IMR-90 (cell line): ENCODE results near the gene RPS19BP1. TPM values are rescaled to one million over a fixed set of nuclear protein-coding genes. Genes with fewer than 3 reads are reported as not detected.

Experiments used
- ATAC-seq: fragments of 200-7000 bp; cut with Tn5 transposase; 2 replicates; pipeline ENCODE4 v1.9.1; 2020; ENCODE audit warnings: low read depth, mild to moderate bottlenecking, moderate library complexity
- BruUV-seq: library from RNA; stranded (reverse); fragments of 400-500 nt; replicated peaks from 2 replicates; lab custom pipeline; 2021; lab: Mats Ljungman, UMichigan
- CTCF ChIA-PET: fragments of 300-600 bp; formaldehyde crosslinking; extraction: SDS; loops from one replicate; lab custom pipeline; 2021; ENCODE audit warnings: antibody characterized with exemption; lab: Yijun Ruan, JAX
- POLR2A ChIA-PET: fragments of 300-600 bp; sonication (Branson Sonifier 250); formaldehyde crosslinking; loops from one replicate; lab custom pipeline; 2022; ENCODE audit warnings: antibody characterized with exemption; ENCODE audit not compliant: unreplicated experiment; lab: Charles Lee
- DNase-seq: peaks from one replicate; pipeline ENCODE4 v3.0.0; 2013
- H2AFZ ChIP-seq: replicated peaks from 2 replicates; pipeline ENCODE3; 2013; ENCODE audit warnings: low read length, mild to moderate bottlenecking; ENCODE audit not compliant: poor library complexity
- H2AK5ac ChIP-seq: 2 replicates; pipeline ENCODE4 v1.6.1; 2013; ENCODE audit warnings: low read depth, low read length, inconsistent platforms
- H2AK9ac ChIP-seq: replicated peaks from 2 replicates; pipeline ENCODE3; 2013; ENCODE audit warnings: mild to moderate bottlenecking, low read depth, low read length, moderate library complexity; ENCODE audit not compliant: poor library complexity
- H2BK120ac ChIP-seq: 2 replicates; pipeline ENCODE4 v1.6.1; 2013; ENCODE audit warnings: low read depth, low read length, inconsistent platforms
- H2BK15ac ChIP-seq: 3 replicates; pipeline ENCODE4 v1.6.1; 2013; ENCODE audit warnings: low read depth, low read length, inconsistent platforms
- H2BK20ac ChIP-seq: 2 replicates; pipeline ENCODE4 v1.6.1; 2013; ENCODE audit warnings: low read depth, mild to moderate bottlenecking, inconsistent platforms, low read length, moderate library complexity
- H2BK5ac ChIP-seq: 2 replicates; pipeline ENCODE4 v1.6.1; 2013; ENCODE audit warnings: mild to moderate bottlenecking, low read depth, low read length, inconsistent platforms; ENCODE audit not compliant: poor library complexity, severe bottlenecking
- H3K14ac ChIP-seq: replicated peaks from 2 replicates; pipeline ENCODE4 v1.6.1; 2013; ENCODE audit warnings: low read depth, low read length, inconsistent platforms
- H3K18ac ChIP-seq: 2 replicates; pipeline ENCODE4 v1.6.1; 2013; ENCODE audit warnings: low read depth, low read length, control low read depth
- H3K23ac ChIP-seq: 2 replicates; pipeline ENCODE4 v1.6.1; 2013; ENCODE audit warnings: low read depth, low read length, inconsistent platforms
- H3K27ac ChIP-seq: 2 replicates; pipeline ENCODE4 v1.5.1; 2013; ENCODE audit warnings: mild to moderate bottlenecking, control low read depth, low read length; ENCODE audit not compliant: insufficient read depth
- H3K27me3 ChIP-seq: 2 replicates; pipeline ENCODE4 v1.6.1; 2013; ENCODE audit warnings: low read length; ENCODE audit not compliant: control insufficient read depth, insufficient read depth
- H3K36me3 ChIP-seq: 2 replicates; pipeline ENCODE4 v1.6.1; 2013; ENCODE audit warnings: low read length, mixed read lengths; ENCODE audit not compliant: control insufficient read depth, insufficient read depth
- H3K4ac ChIP-seq: 2 replicates; pipeline ENCODE4 v1.6.1; 2013; ENCODE audit warnings: low read depth, low read length, inconsistent platforms
- H3K4me1 ChIP-seq: 2 replicates; pipeline ENCODE4 v1.6.1; 2013; ENCODE audit warnings: low read length, mixed read lengths; ENCODE audit not compliant: control insufficient read depth, insufficient read depth
- H3K4me2 ChIP-seq: 2 replicates; pipeline ENCODE4 v1.6.1; 2013; ENCODE audit warnings: low read depth, mild to moderate bottlenecking, control low read depth, low read length, moderate library complexity
- H3K4me3 ChIP-seq: 2 replicates; pipeline ENCODE4 v1.5.1; 2013; ENCODE audit warnings: low read depth, mild to moderate bottlenecking, control low read depth, low read length, moderate library complexity; ENCODE audit not compliant: insufficient read depth
- H3K56ac ChIP-seq: 2 replicates; pipeline ENCODE4 v1.6.1; 2013; ENCODE audit warnings: low read length, inconsistent platforms; ENCODE audit not compliant: insufficient read depth; ENCODE audit errors: extremely low read depth
- H3K79me1 ChIP-seq, 2 experiments: 2 replicates each; pipeline ENCODE4 v1.6.1; 2013; ENCODE audit warnings: low read length in 2 of 2, inconsistent platforms in 1 of 2, low read depth in 1 of 2
- H3K9ac ChIP-seq: 2 replicates; pipeline ENCODE4 v1.6.1; 2013; ENCODE audit warnings: low read depth, low read length, control low read depth
- H3K9me1 ChIP-seq: 2 replicates; pipeline ENCODE4 v1.6.1; 2013; ENCODE audit warnings: low read length, inconsistent platforms; ENCODE audit not compliant: insufficient read depth
- H3K9me3 ChIP-seq: 2 replicates; pipeline ENCODE4 v1.6.1; 2013; ENCODE audit warnings: low read length; ENCODE audit not compliant: control insufficient read depth, insufficient read depth
- H4K20me1 ChIP-seq: 2 replicates; pipeline ENCODE4 v1.6.1; 2013; ENCODE audit warnings: low read length, inconsistent platforms; ENCODE audit not compliant: insufficient read depth
- H4K5ac ChIP-seq: 2 replicates; pipeline ENCODE4 v1.6.1; 2013; ENCODE audit warnings: mild to moderate bottlenecking, low read depth, low read length, control low read depth
- H4K8ac ChIP-seq, 2 experiments: 2 replicates each; pipeline ENCODE4 v1.6.1; 2013; ENCODE audit warnings: low read depth in 2 of 2, low read length in 2 of 2, control low read depth in 1 of 2, inconsistent platforms in 1 of 2
- H4K91ac ChIP-seq: 2 replicates; pipeline ENCODE4 v1.6.1; 2013; ENCODE audit warnings: low read depth, low read length, inconsistent platforms; ENCODE audit not compliant: insufficient read depth
- BHLHE40 ChIP-seq: fragments of 150-350 bp; IDR thresholded peaks from 2 replicates; pipeline ENCODE4 v1.6.1; 2016; ENCODE audit warnings: mild to moderate bottlenecking, low read depth, low read length
- CEBPB ChIP-seq: IDR thresholded peaks from 2 replicates; pipeline ENCODE4 v1.6.1; 2012; ENCODE audit warnings: low read depth, low read length, improper control_type of control experiment
- CHD1 ChIP-seq: IDR thresholded peaks from 2 replicates; pipeline ENCODE4 v1.6.1; 2012; ENCODE audit warnings: low read depth, low read length, improper control_type of control experiment
- FOS ChIP-seq: fragments of 150-350 bp; IDR thresholded peaks from 2 replicates; pipeline ENCODE4 v1.6.1; 2016; ENCODE audit warnings: low read depth, low read length
- MAFK ChIP-seq: IDR thresholded peaks from 2 replicates; pipeline ENCODE4 v1.6.1; 2012; ENCODE audit warnings: low read depth, low read length, improper control_type of control experiment
- MAZ ChIP-seq: IDR thresholded peaks from 2 replicates; pipeline ENCODE4 v1.6.1; 2012; ENCODE audit warnings: low read depth, mild to moderate bottlenecking, low read length, improper control_type of control experiment, moderate library complexity, borderline replicate concordance
- MXI1 ChIP-seq: IDR thresholded peaks from 2 replicates; pipeline ENCODE4 v1.6.1; 2012; ENCODE audit warnings: low read depth, mild to moderate bottlenecking, low read length, moderate library complexity, borderline replicate concordance
- NFE2L2 ChIP-seq: fragments of 150-350 bp; IDR thresholded peaks from 2 replicates; pipeline ENCODE4 v1.6.1; 2016; ENCODE audit warnings: low read depth, mild to moderate bottlenecking, low read length
- POLR2A ChIP-seq: IDR thresholded peaks from 2 replicates; pipeline ENCODE4 v1.6.1; 2012; ENCODE audit warnings: mild to moderate bottlenecking, low read depth, low read length
- RAD21 ChIP-seq: IDR thresholded peaks from 2 replicates; pipeline ENCODE4 v1.6.1; 2012; ENCODE audit warnings: low read length, improper control_type of control experiment
- RCOR1 ChIP-seq: IDR thresholded peaks from 2 replicates; pipeline ENCODE4 v1.6.1; 2012; ENCODE audit warnings: mild to moderate bottlenecking, low read length, improper control_type of control experiment; ENCODE audit not compliant: insufficient replicate concordance
- RFX5 ChIP-seq: IDR thresholded peaks from 2 replicates; pipeline ENCODE4 v1.8.0; 2012; ENCODE audit warnings: low read depth, mild to moderate bottlenecking, low read length, moderate library complexity
- SMC3 ChIP-seq: fragments of 150-350 bp; IDR thresholded peaks from 2 replicates; pipeline ENCODE4 v1.6.1; 2016; ENCODE audit warnings: low read depth, mild to moderate bottlenecking, antibody characterized with exemption, low read length, moderate library complexity
- WGBS, 2 experiments: methylation state at CpG; one replicate each; pipeline versions ENCODE4 v1.1.5 to v1.1.7; 2013; ENCODE audit warnings: missing lambda C conversion rate in 2 of 2; ENCODE audit not compliant: insufficient read length in 1 of 2; ENCODE audit errors: extremely low coverage in 2 of 2; 5-methylcytosine and 5-hydroxymethylcytosine counted together
- dilution Hi-C: fragments of 300-500 bp; cut with HindIII; formaldehyde crosslinking; loops from one replicate; pipeline ENCODE4 v1.14.3; 2018; ENCODE audit warnings: low sequenced_read_pairs; ENCODE audit not compliant: unreplicated experiment
- in situ Hi-C: fragments of 300-500 bp; cut with MboI; formaldehyde crosslinking; loops from 3 replicates; pipeline ENCODE4 v1.14.3; 2019; ENCODE audit warnings: low sequenced_read_pairs, inconsistent platforms, mixed read lengths
- intact Hi-C: fragments of 100-400 bp; cut with micrococcal nuclease; formaldehyde crosslinking; loops from 2 replicates; pipeline ENCODE4 v1.10.0; 2022
- polyA plus RNA-seq, 3 experiments: library from polyadenylated mRNA; depleted of rRNA; stranded (reverse); fragments of >200 nt; gene quantifications; 2 replicates each; pipeline ENCODE4 v1.2.3, GENCODE V29; 2012; ENCODE audit warnings: low replicate concordance in 1 of 3
- total RNA-seq: library from RNA; depleted of rRNA; stranded (reverse); fragments of >200 nt; gene quantifications from 2 replicates; pipeline ENCODE4 v1.2.3, GENCODE V29; 2012
- TF ChIP-seq, protein P1 (sequence below): fragments of 150-350 bp; IDR thresholded peaks from 2 replicates; pipeline ENCODE4 v1.6.1; 2016; ENCODE audit warnings: low read depth, mild to moderate bottlenecking, low read length, moderate library complexity, borderline replicate concordance
- TF ChIP-seq, protein P2 (sequence below): conservative IDR thresholded peaks from 2 replicates; pipeline ENCODE4 v1.5.1; 2012; ENCODE audit warnings: mild to moderate bottlenecking, low read depth, low read length, improper control_type of control experiment
- TF ChIP-seq, protein P3 (sequence below): fragments of 150-350 bp; IDR thresholded peaks from 2 replicates; pipeline ENCODE4 v1.6.1; 2017; ENCODE audit warnings: mild to moderate bottlenecking, antibody characterized with exemption, low read length, low read depth

RPS19BP1 gene
- total and polyA plus RNA-seq, 2 of the 4 experiments (the other 2 are of a cell fraction) = 33.0 to 95.4 TPM

DNA sequence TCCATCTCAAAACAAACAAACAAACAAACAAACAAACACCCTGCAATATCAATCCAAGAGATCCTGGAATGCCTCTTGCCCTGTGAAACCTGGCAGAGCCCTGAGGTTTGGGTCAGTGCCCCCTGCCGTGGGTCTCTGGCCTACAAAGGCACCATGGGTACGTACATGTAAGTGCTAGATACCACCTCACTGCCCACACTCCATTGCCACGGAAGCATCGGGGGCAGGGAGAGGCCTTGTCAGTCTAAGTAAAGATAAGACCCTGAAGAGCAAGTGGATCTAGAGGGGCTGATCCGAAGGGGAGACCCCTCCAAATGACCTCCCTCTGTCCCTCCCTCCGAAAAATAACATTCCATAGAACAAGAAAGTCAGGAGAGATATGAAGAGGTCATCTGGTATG is 32.4 kb downstream of the RPS19BP1 start:
- Histone ChIP-seq H4K8ac (no peak overlapping the region), H2AFZ (no peak overlapping the region), H3K9ac (no peak overlapping the region), H3K4me2 (no peak overlapping the region), H3K4me1 (peaks cover 10% of the 10 kb centered on the region), H3K79me1 (peaks cover 14 to 36% of the 10 kb centered on the region in 2 experiments), H3K27me3 (no peaks in the 10 kb centered on the region), H4K5ac (no peak overlapping the region), H2AK9ac (no peak overlapping the region), H3K23ac (no peak overlapping the region), H3K56ac (no peak overlapping the region), H3K27ac (no peak overlapping the region), H4K20me1 (0 out of 2 replicates have a peak, but pooled peaks cover 4% of the 10 kb centered on the region), H3K9me3 (no peaks in the 10 kb centered on the region), H2AK5ac (no peak overlapping the region), H3K4me3 (no peak overlapping the region), H3K18ac (no peak overlapping the region), H2BK120ac (no peak overlapping the region), H2BK15ac (no peak overlapping the region), H2BK5ac (no peak overlapping the region), H3K4ac (no peak overlapping the region), H3K14ac (no peak overlapping the region), H4K91ac (no peak overlapping the region), H3K9me1 (peaks cover 10% of the 10 kb centered on the region), H3K36me3 (peaks cover 10% of the 10 kb centered on the region; the same call in 1 of the 2 replicates), H2BK20ac (no peak overlapping the region)
- intact Hi-C loops (no loop called here), in situ Hi-C loops (no loop called here), dilution Hi-C loops (no loop called here)
- TF ChIP-seq MXI1 = no peak
- TF ChIP-seq RCOR1 = no peak
- TF ChIP-seq, protein P1, sequence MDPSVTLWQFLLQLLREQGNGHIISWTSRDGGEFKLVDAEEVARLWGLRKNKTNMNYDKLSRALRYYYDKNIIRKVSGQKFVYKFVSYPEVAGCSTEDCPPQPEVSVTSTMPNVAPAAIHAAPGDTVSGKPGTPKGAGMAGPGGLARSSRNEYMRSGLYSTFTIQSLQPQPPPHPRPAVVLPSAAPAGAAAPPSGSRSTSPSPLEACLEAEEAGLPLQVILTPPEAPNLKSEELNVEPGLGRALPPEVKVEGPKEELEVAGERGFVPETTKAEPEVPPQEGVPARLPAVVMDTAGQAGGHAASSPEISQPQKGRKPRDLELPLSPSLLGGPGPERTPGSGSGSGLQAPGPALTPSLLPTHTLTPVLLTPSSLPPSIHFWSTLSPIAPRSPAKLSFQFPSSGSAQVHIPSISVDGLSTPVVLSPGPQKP = no peak
- TF ChIP-seq, protein P2, sequence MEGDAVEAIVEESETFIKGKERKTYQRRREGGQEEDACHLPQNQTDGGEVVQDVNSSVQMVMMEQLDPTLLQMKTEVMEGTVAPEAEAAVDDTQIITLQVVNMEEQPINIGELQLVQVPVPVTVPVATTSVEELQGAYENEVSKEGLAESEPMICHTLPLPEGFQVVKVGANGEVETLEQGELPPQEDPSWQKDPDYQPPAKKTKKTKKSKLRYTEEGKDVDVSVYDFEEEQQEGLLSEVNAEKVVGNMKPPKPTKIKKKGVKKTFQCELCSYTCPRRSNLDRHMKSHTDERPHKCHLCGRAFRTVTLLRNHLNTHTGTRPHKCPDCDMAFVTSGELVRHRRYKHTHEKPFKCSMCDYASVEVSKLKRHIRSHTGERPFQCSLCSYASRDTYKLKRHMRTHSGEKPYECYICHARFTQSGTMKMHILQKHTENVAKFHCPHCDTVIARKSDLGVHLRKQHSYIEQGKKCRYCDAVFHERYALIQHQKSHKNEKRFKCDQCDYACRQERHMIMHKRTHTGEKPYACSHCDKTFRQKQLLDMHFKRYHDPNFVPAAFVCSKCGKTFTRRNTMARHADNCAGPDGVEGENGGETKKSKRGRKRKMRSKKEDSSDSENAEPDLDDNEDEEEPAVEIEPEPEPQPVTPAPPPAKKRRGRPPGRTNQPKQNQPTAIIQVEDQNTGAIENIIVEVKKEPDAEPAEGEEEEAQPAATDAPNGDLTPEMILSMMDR = no peak
- TF ChIP-seq BHLHE40 = no peak
- no peak for TF ChIP-seq SMC3
- no peak for TF ChIP-seq FOS
- TF ChIP-seq CEBPB = no peak
- no peak for TF ChIP-seq CHD1
- TF ChIP-seq POLR2A = no peak
- TF ChIP-seq MAFK = no peak
- TF ChIP-seq MAZ = no peak
- TF ChIP-seq RAD21 = no peak
- TF ChIP-seq RFX5 = no peak
- no peak for TF ChIP-seq NFE2L2
- TF ChIP-seq, protein P3, sequence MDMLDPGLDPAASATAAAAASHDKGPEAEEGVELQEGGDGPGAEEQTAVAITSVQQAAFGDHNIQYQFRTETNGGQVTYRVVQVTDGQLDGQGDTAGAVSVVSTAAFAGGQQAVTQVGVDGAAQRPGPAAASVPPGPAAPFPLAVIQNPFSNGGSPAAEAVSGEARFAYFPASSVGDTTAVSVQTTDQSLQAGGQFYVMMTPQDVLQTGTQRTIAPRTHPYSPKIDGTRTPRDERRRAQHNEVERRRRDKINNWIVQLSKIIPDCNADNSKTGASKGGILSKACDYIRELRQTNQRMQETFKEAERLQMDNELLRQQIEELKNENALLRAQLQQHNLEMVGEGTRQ = no peak
- ChIA-PET CTCF (no interaction called here), POLR2A (no interaction called here)
- no peak for ATAC-seq
- no TSS peak for BruUV-seq
- WGBS, 2 experiments = no CpG with 5 or more reads among the region's 6 CpGs
- DNase-seq = no peak
